HCT116 (cell line): ENCODE measurements around the gene ARRB2.
"Not testable (repeated sequence)": the region's sequence is repeated elsewhere in the genome, so short reads cannot be mapped to it uniquely, and the experiment has no call there.

Source experiments
- JUND ChIP-seq: IDR thresholded peaks from 2 replicates; pipeline ENCODE4 v1.6.1; 2012
- POLR2A ChIP-seq: IDR thresholded peaks from 2 replicates; pipeline ENCODE4 v1.7.0; 2011; ENCODE audit warnings: borderline replicate concordance; ENCODE audit not compliant: insufficient read depth, insufficient read length; ENCODE audit errors: extremely low read depth
- SIN3A ChIP-seq: IDR thresholded peaks from 2 replicates; pipeline ENCODE4 v1.6.1; 2012; ENCODE audit warnings: low read depth
- TF ChIP-seq, protein P1 (sequence below), 3 experiments: fragments of 200-600 bp in 1 of 3; sonication (generic) in 1 of 3; IDR thresholded peaks in 2 of 3; conservative IDR thresholded peaks in 1 of 3; 2 replicates each; pipeline ENCODE4 v1.5.1; 2012 to 2017; ENCODE audit warnings: low read depth in 2 of 3, low read length in 2 of 3, antibody characterized with exemption in 1 of 3, borderline replicate concordance in 1 of 3, control low read depth in 1 of 3, mild to moderate bottlenecking in 1 of 3, mixed read lengths in 1 of 3, mixed run types in 1 of 3, moderate library complexity in 1 of 3; ENCODE audit not compliant: insufficient read depth in 1 of 3

GRCh38 chr17:4699401-4700056, 10.9 kb upstream of the ARRB2 start:
- TF ChIP-seq SIN3A, JUND, POLR2A: not testable (repeated sequence)
- TF ChIP-seq, protein P1, sequence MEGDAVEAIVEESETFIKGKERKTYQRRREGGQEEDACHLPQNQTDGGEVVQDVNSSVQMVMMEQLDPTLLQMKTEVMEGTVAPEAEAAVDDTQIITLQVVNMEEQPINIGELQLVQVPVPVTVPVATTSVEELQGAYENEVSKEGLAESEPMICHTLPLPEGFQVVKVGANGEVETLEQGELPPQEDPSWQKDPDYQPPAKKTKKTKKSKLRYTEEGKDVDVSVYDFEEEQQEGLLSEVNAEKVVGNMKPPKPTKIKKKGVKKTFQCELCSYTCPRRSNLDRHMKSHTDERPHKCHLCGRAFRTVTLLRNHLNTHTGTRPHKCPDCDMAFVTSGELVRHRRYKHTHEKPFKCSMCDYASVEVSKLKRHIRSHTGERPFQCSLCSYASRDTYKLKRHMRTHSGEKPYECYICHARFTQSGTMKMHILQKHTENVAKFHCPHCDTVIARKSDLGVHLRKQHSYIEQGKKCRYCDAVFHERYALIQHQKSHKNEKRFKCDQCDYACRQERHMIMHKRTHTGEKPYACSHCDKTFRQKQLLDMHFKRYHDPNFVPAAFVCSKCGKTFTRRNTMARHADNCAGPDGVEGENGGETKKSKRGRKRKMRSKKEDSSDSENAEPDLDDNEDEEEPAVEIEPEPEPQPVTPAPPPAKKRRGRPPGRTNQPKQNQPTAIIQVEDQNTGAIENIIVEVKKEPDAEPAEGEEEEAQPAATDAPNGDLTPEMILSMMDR (IDR thresholded peaks at IDR 0.05 in 2 of 3, conservative IDR thresholded peaks at IDR 0.05 in 1 of 3; ENCODE audit: borderline replicate concordance in 1 of 3, insufficient read depth in 1 of 3, low read depth in 2 of 3, low read length in 2 of 3): not testable (repeated sequence)
